Measurements from ENCODE around the gene CALHM3. TPM values are rescaled to one million over a fixed set of nuclear protein-coding genes. Genes with fewer than 3 reads are reported as not detected.

The CALHM3 gene
- total and polyA plus RNA-seq, 3 experiments from 2014 or later: not detected

DNA sequence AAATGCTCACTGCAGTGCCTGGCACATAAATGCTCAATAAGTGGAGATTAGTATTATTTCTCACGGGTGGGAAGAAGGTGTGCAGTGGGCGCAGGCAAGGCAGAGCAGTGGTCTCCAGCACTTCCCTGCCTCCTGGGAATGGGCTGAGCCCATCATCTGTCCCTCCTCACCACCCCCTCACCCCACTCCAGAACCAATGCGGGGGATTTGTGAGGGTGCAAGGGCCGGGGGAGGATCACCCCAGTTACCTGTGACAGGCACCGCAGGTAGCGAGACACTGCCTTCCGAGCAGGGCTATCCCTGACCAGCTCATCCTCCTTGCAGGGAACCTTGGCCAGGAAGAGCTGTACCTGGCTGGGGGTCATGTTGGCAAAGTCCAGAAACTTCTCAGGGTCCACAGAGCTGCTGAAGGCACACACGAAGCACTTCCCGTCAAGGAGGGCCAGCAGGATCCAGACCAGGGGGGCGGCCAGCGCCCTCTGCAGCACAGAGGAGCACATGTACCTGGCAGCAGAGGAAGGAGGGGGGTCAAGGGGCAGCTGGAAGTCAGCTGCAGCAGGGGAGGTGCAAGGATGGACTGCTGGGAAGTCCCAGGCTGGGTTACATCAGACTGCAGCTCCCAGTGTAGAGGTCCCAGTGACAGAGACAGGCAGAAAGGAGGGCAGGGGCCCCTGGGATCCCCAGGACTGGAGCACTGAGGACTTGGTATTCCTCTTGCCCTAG lies 2.8 kb downstream of the CALHM3 start:
- no peaks in the 10 kb centered on the region for H3K9me3 Mint-ChIP-seq
- Histone ChIP-seq H3K9me3 (ENCODE audit: low read length) (no peaks in the 10 kb centered on the region), H3K4me3 (ENCODE audit: low read length) (no peak overlapping the region), H3K27ac (ENCODE audit: low read depth, low read length) (no peak overlapping the region), H3K36me3 (ENCODE audit: insufficient read depth, low read length) (no peaks in the 10 kb centered on the region), H3K4me1 (ENCODE audit: insufficient read depth, low read length) (peaks cover 16% of the 10 kb centered on the region), H3K27me3 (ENCODE audit: insufficient read depth, low read length, poor library complexity, severe bottlenecking) (no peaks in the 10 kb centered on the region)
- ChIA-PET CTCF (interaction anchor here (0.6 to 5.4 kb wide), 8 partner anchors 9 to 60 kb away, joined by 3 to 48 read pairs (median 6); partner anchors contain the start of gene CALHM2), POLR2A (no interaction called here)
- H3K27me3 Mint-ChIP-seq: no peaks in the 10 kb centered on the region
- no peak overlapping the region for H3K4me3 Mint-ChIP-seq
- no peak for DNase-seq
- peak overlapping the region in 1 of 8 donors; percentile 51 for H3K27ac Mint-ChIP-seq
- peaks cover 20 to 37% (median 28%) of the 10 kb centered on the region in 3 donors for H3K4me1 Mint-ChIP-seq
- peaks cover 0 to 2% (median 0%) of the 10 kb centered on the region in 3 donors for H3K36me3 Mint-ChIP-seq

- ChIA-PET POLR2A (interaction anchor here (0.6 kb wide), 1 partner anchor 41 kb away, joined by 3 read pairs; no protein-coding TSS in a partner anchor), CTCF (interaction anchor here (0.9 to 5.4 kb wide), 6 partner anchors 8 to 59 kb away, joined by 3 to 48 read pairs (median 10); partner anchors contain the start of gene CALHM2)
- Histone ChIP-seq H3K9me3 (ENCODE audit: low read length) (no peaks in the 10 kb centered on the region), H3K4me1 (ENCODE audit: insufficient read depth, low read length) (peaks cover 24% of the 10 kb centered on the region), H3K4me3 (ENCODE audit: low read length) (no peak overlapping the region), H3K27me3 (ENCODE audit: insufficient read depth, low read length, poor library complexity, severe bottlenecking) (no peaks in the 10 kb centered on the region), H3K36me3 (ENCODE audit: insufficient read depth, low read length) (no peaks in the 10 kb centered on the region), H3K27ac (ENCODE audit: low read depth, low read length) (no peak overlapping the region)
- H3K4me1 Mint-ChIP-seq: peaks cover 28 to 44% (median 35%) of the 10 kb centered on the region in 3 donors
- H3K36me3 Mint-ChIP-seq: peaks cover 0 to 2% (median 0%) of the 10 kb centered on the region in 3 donors
- no peak overlapping the region for H3K4me3 Mint-ChIP-seq
- no peak for DNase-seq
- no peaks in the 10 kb centered on the region for H3K27me3 Mint-ChIP-seq
- no peaks in the 10 kb centered on the region for H3K9me3 Mint-ChIP-seq
- H3K27ac Mint-ChIP-seq: peak overlapping the region in 2 of 8 donors; percentile 50 to 56
Measured at GRCh38 chr10:103475437-103475836, 3.6 kb downstream of the CALHM3 start.

- Mint-ChIP-seq H3K27ac (peak overlapping the region in 6 of 8 donors; percentile 0 to 96 (median 58)), H3K4me3 (peak overlapping the region in 2 of 7 donors; percentile 8 to 34), H3K27me3 (no peaks in the 10 kb centered on the region), H3K4me1 (peaks cover 41 to 58% (median 47%) of the 10 kb centered on the region in 3 donors), H3K9me3 (no peaks in the 10 kb centered on the region), H3K36me3 (peaks cover 0 to 2% (median 0%) of the 10 kb centered on the region in 3 donors)
- Histone ChIP-seq H3K27me3 (ENCODE audit: insufficient read depth, low read length, poor library complexity, severe bottlenecking) (no peaks in the 10 kb centered on the region), H3K4me1 (ENCODE audit: insufficient read depth, low read length) (peaks cover 31% of the 10 kb centered on the region), H3K9me3 (ENCODE audit: low read length) (no peaks in the 10 kb centered on the region), H3K27ac (ENCODE audit: low read depth, low read length) (no peak overlapping the region), H3K36me3 (ENCODE audit: insufficient read depth, low read length) (no peaks in the 10 kb centered on the region), H3K4me3 (ENCODE audit: low read length) (no peak overlapping the region)
- ChIA-PET CTCF (interaction anchor here (4.1 kb wide), 1 partner anchor 22 kb away, joined by 30 read pairs; the partner anchor contains the start of gene CALHM2), POLR2A (no interaction called here)
- DNase-seq: no peak
Measured at GRCh38 chr10:103474077-103474476, 5.0 kb downstream of the CALHM3 start.

DNA sequence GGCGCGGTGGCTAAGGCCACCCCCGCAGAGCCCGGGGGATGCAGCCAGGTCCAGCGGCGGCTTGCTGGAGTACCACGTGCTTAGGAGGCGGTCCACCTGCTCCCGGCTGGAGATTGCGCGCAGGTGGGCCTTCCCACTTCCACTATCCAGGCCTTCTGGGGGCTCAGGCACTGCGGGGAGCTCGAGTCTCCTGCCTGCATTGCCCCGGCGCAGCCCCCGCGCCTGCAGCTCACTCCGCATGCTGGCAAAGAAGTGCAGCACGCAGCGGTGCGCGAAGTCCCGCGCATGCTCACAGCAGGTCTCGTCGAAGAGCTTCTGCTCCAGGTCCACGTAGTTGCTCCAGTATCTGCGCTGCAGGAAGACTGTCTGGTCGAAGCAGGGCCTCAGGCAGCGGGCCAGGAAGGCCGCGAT lies 5.8 kb downstream of the CALHM3 start:
- Histone ChIP-seq H3K27me3 (ENCODE audit: insufficient read depth, low read length, poor library complexity, severe bottlenecking) (no peaks in the 10 kb centered on the region), H3K4me3 (ENCODE audit: low read length) (no peak overlapping the region), H3K4me1 (ENCODE audit: insufficient read depth, low read length) (peaks cover 31% of the 10 kb centered on the region), H3K27ac (ENCODE audit: low read depth, low read length) (no peak overlapping the region), H3K36me3 (ENCODE audit: insufficient read depth, low read length) (no peaks in the 10 kb centered on the region), H3K9me3 (ENCODE audit: low read length) (no peaks in the 10 kb centered on the region)
- ChIA-PET POLR2A (interaction anchor here (0.5 to 4.5 kb wide), 3 partner anchors 11 to 111 kb away, joined by 6 to 25 read pairs (median 8); partner anchors contain the start of gene CALHM2), CTCF (interaction anchor here (2.5 to 3.0 kb wide), 2 partner anchors 22 to 56 kb away, joined by 13 to 15 read pairs; partner anchors contain the start of gene CALHM2)
- peaks cover 0 to 2% (median 0%) of the 10 kb centered on the region in 3 donors for H3K36me3 Mint-ChIP-seq
- H3K9me3 Mint-ChIP-seq: no peaks in the 10 kb centered on the region
- DNase-seq: no peak
- peak overlapping the region in 1 of 7 donors; percentile 54 for H3K4me3 Mint-ChIP-seq
- H3K4me1 Mint-ChIP-seq: peaks cover 41 to 62% (median 50%) of the 10 kb centered on the region in 3 donors
- H3K27me3 Mint-ChIP-seq: no peaks in the 10 kb centered on the region
- peak overlapping the region in 3 of 8 donors; percentile 17 to 93 (median 64) for H3K27ac Mint-ChIP-seq

DNA sequence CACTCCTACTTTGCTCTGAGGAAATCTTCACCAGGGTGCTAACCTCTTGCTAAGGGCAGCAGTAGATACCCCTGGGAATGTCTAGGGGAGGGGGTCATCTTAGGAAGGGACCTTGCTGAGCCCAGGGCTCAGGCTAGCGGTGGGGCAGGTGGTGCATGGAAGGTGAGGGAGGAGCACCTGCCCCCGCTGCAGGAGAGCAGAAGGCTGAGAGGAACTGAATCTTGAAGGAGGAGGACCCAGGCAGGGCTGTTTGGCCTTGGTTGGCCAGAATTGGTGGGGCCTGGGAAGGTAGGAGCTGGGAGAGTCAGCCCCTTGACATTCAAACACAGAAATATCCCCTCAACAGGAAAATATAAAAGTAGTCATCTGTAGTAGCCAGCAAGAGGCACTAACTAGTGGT lies 7.0 kb downstream of the CALHM3 start:
- Histone ChIP-seq H3K27ac (ENCODE audit: low read depth, low read length) (no peak overlapping the region), H3K4me1 (ENCODE audit: insufficient read depth, low read length) (peaks cover 31% of the 10 kb centered on the region), H3K4me3 (ENCODE audit: low read length) (no peak overlapping the region), H3K9me3 (ENCODE audit: low read length) (no peaks in the 10 kb centered on the region), H3K36me3 (ENCODE audit: insufficient read depth, low read length) (no peaks in the 10 kb centered on the region), H3K27me3 (ENCODE audit: insufficient read depth, low read length, poor library complexity, severe bottlenecking) (no peaks in the 10 kb centered on the region)
- Mint-ChIP-seq H3K4me1 (peaks cover 45 to 72% (median 55%) of the 10 kb centered on the region in 3 donors), H3K9me3 (no peaks in the 10 kb centered on the region), H3K27me3 (no peaks in the 10 kb centered on the region), H3K4me3 (peak overlapping the region in 5 of 7 donors; percentile 77 to 88 (median 80)), H3K27ac (peak overlapping the region; percentile 78 to 98 (median 94)), H3K36me3 (peaks cover 0 to 2% (median 0%) of the 10 kb centered on the region in 3 donors)
- DNase-seq: no peak
- CTCF ChIA-PET: interaction anchor here (1.1 to 3.0 kb wide), 4 partner anchors 9 to 55 kb away, joined by 3 to 15 read pairs (median 11); partner anchors contain the start of gene CALHM2
- POLR2A ChIA-PET: interaction anchor here (0.9 to 4.5 kb wide), 3 partner anchors 9 to 21 kb away, joined by 3 to 25 read pairs (median 5); partner anchors contain the start of gene CALHM2

DNA sequence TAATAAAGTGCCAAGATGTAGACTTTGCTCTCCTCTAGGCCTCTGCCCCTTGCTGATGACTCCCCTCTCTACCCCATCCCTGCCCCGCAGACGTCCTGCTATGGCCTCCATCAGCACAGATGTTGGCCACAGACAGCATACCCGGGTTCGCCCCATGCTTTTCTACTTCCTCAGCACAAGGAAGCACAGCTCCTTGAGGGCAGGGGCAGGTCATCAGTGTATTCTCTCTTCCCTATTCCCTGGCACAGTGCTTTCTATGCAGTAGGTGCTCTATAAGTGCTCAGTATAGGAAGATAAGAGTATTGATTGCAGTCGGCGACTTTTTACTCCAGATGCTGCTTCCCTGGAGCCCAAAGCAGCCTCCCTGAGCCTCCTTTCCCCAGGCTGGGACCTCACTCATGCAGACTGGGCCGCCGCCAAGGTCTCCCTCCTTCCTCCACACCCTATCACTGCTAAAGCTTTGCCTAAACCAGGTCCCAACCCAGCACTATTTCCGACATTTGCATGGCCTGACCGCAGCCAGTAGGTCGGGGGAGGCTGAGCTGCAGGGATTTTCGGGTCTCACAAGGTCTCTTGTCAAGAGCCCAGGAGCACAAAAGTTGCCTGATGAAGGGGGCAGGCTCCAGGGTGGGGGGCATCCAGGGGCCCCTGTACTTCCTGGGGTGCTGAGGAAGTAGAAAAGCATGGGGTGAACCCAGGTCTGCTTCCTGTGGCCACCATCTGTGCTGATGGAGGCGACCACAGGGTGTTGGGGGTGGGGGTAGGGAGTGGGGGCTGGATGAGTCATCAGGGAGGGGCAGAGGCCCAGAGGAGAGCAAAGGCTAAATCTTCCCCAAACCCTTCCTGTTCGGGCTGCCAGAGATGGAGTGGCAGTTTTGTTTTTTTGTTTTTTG lies 8.0 kb downstream of the CALHM3 start:
- Histone ChIP-seq H3K9me3 (ENCODE audit: low read length) (no peaks in the 10 kb centered on the region), H3K36me3 (ENCODE audit: insufficient read depth, low read length) (no peaks in the 10 kb centered on the region), H3K27ac (ENCODE audit: low read depth, low read length) (peak overlapping the region; percentile 36), H3K4me3 (ENCODE audit: low read length) (peak overlapping the region; percentile 37), H3K27me3 (ENCODE audit: insufficient read depth, low read length, poor library complexity, severe bottlenecking) (no peaks in the 10 kb centered on the region), H3K4me1 (ENCODE audit: insufficient read depth, low read length) (peaks cover 31% of the 10 kb centered on the region)
- Mint-ChIP-seq H3K4me1 (peaks cover 45 to 73% (median 55%) of the 10 kb centered on the region in 3 donors), H3K27me3 (no peaks in the 10 kb centered on the region), H3K9me3 (no peaks in the 10 kb centered on the region), H3K36me3 (peaks cover 0 to 2% (median 0%) of the 10 kb centered on the region in 3 donors), H3K4me3 (peak overlapping the region; percentile 7 to 88 (median 80)), H3K27ac (peak overlapping the region; percentile 78 to 98 (median 94))
- CTCF ChIA-PET: interaction anchor here (1.1 to 3.0 kb wide), 5 partner anchors 10 to 54 kb away, joined by 3 to 15 read pairs (median 9); partner anchors contain the start of gene CALHM2
- POLR2A ChIA-PET: interaction anchor here (4.5 kb wide), 1 partner anchor 20 kb away, joined by 25 read pairs; the partner anchor contains the start of gene CALHM2
- DNase-seq: peak; percentile 50 to 91 (median 65)

DNA sequence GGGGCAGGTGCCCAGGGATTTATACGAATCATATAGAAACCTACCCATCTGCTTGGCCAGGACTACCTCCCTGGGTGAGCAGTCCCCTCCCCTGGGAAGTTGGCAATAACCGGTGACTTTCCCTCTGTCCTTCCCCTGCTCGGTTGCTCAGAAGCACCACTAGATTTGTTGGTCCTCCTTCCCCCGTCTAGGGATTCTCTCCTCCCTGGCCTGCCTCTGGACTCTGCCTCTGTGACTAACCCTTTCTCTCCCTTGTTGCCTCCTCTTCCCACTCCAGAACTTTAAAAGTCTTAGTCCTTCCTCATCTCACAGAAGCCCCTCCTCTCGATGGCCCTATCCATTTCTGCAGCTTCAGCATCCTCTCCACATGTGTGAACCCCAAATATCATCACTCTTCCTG lies 9.8 kb downstream of the CALHM3 start:
- Histone ChIP-seq H3K36me3 (ENCODE audit: insufficient read depth, low read length) (no peaks in the 10 kb centered on the region), H3K27ac (ENCODE audit: low read depth, low read length) (no peak overlapping the region), H3K27me3 (ENCODE audit: insufficient read depth, low read length, poor library complexity, severe bottlenecking) (no peaks in the 10 kb centered on the region), H3K9me3 (ENCODE audit: low read length) (no peaks in the 10 kb centered on the region), H3K4me3 (ENCODE audit: low read length) (no peak overlapping the region), H3K4me1 (ENCODE audit: insufficient read depth, low read length) (peaks cover 31% of the 10 kb centered on the region)
- Mint-ChIP-seq H3K4me1 (peaks cover 45 to 66% (median 49%) of the 10 kb centered on the region in 3 donors), H3K27ac (peak overlapping the region in 7 of 8 donors; percentile 2 to 98 (median 85)), H3K27me3 (no peaks in the 10 kb centered on the region), H3K36me3 (peaks cover 0 to 2% (median 0%) of the 10 kb centered on the region in 3 donors), H3K4me3 (peak overlapping the region in 1 of 7 donors; percentile 24), H3K9me3 (no peaks in the 10 kb centered on the region)
- POLR2A ChIA-PET: interaction anchor here (4.5 kb wide), 1 partner anchor 18 kb away, joined by 25 read pairs; the partner anchor contains the start of gene CALHM2
- CTCF ChIA-PET: interaction anchor here (0.9 to 1.5 kb wide), 2 partner anchors 16 to 17 kb away, joined by 3 to 4 read pairs; partner anchors contain the start of gene CALHM2
- DNase-seq: no peak

All from CD8-positive, alpha-beta memory T cell (primary cell).